Measurements from ENCODE around the gene SERP2. TPM values are rescaled to one million over a fixed set of nuclear protein-coding genes. Genes with fewer than 3 reads are reported as not detected.
A peak's percentile ranks its signal among the peaks of the same experiment; 100 is the strongest.

The SERP2 gene
- total RNA-seq, 1 experiment from 2014 or later, result 1.8 TPM

GRCh38 chr13:44400736-44401135, 27.1 kb downstream of the SERP2 start:
- H3K9me3 ChIP-seq (ENCODE audit: control insufficient read depth, low read depth, low read length), result no peaks in the 10 kb centered on the region
- DNase-seq, result no peak
- Mint-ChIP-seq H3K4me1 (peaks cover 65 to 67% of the 10 kb centered on the region in 2 experiments), H3K9me3 (no peaks in the 10 kb centered on the region; a peak in 1 of 5 replicates), H3K4me3 (no peak overlapping the region), H3K27ac (peak overlapping the region in 1 of 3 experiments; percentile 75; a peak in 1 of 7 replicates), H3K27me3 (ENCODE audit: low read depth) (peaks cover 4% of the 10 kb centered on the region; the same call in 1 of the 2 replicates), H3K36me3 (ENCODE audit: insufficient read depth in 1 of 3, low read depth in 3 of 3) (no peaks in the 10 kb centered on the region)
- no peak overlapping the region for H3K18ac ChIP-seq (ENCODE audit: insufficient read length, low read depth, low read length)
- no peaks in the 10 kb centered on the region for H3K79me2 ChIP-seq (ENCODE audit: insufficient read depth, low read length)
- no peak overlapping the region for H4K5ac ChIP-seq (ENCODE audit: insufficient read length, low read depth, low read length)
- peaks cover 6% of the 10 kb centered on the region for H3K23me2 ChIP-seq (ENCODE audit: insufficient read length, low read depth, low read length, poor library complexity, severe bottlenecking)
- no peaks in the 10 kb centered on the region for H3K79me1 ChIP-seq (ENCODE audit: insufficient read depth, low read depth, low read length, poor library complexity, severe bottlenecking)
- H3K14ac ChIP-seq (ENCODE audit: insufficient read depth, low read length), result no peak overlapping the region
- no peak overlapping the region for H4K8ac ChIP-seq (replicated peaks; ENCODE audit: insufficient read length, low read depth, low read length)
- H2AFZ ChIP-seq (ENCODE audit: low read length), result no peak overlapping the region
- no peak overlapping the region for H3K9ac ChIP-seq (ENCODE audit: extremely low read depth, insufficient read length, low read length)
- no peak overlapping the region for H2BK12ac ChIP-seq (ENCODE audit: insufficient read length, low read depth, low read length)
- no peak for TF ChIP-seq CTCF (conservative IDR thresholded peaks at IDR 0.05)
- H3K56ac ChIP-seq (ENCODE audit: insufficient read length, low read depth, low read length), result no peak overlapping the region
- H2BK120ac ChIP-seq (ENCODE audit: low read depth, low read length, poor library complexity, severe bottlenecking), result no peak overlapping the region
- no peak overlapping the region for H2AK5ac ChIP-seq (ENCODE audit: insufficient read length, low read length)
- peaks cover 17% of the 10 kb centered on the region for H3K4me1 ChIP-seq (ENCODE audit: insufficient read depth, low read length)
- no peak overlapping the region for H2BK5ac ChIP-seq (ENCODE audit: insufficient read length, low read length)
- no peak overlapping the region for H2BK15ac ChIP-seq (ENCODE audit: low read depth, low read length)
- H4K91ac ChIP-seq (ENCODE audit: insufficient read length, low read depth, low read length), result no peak overlapping the region
- H4K20me1 ChIP-seq (ENCODE audit: control insufficient read depth, insufficient read depth, insufficient read length), result no peaks in the 10 kb centered on the region
- H3K23ac ChIP-seq (ENCODE audit: insufficient read length, low read depth, low read length), result no peak overlapping the region
- H3K4me2 ChIP-seq (ENCODE audit: insufficient read depth, insufficient read length, low read length), result no peak overlapping the region
- no peaks in the 10 kb centered on the region for H3K27me3 ChIP-seq (ENCODE audit: insufficient read depth, low read length)
- H3K27ac ChIP-seq (ENCODE audit: insufficient read length, low read depth, low read length), result no peak overlapping the region
- no peak overlapping the region for H2BK20ac ChIP-seq (ENCODE audit: low read depth, low read length, poor library complexity, severe bottlenecking)
- H3K4ac ChIP-seq (ENCODE audit: low read depth, low read length), result no peak overlapping the region
- no peak overlapping the region for H3T11ph ChIP-seq (ENCODE audit: low read length)
